22Rv1 (cell line): Measurements from ENCODE around the gene BPGM.

Source experiments
- H3K27ac ChIP-seq: fragments of 450-650 bp; 2 replicates; pipeline ENCODE4 v1.5.1; 2017
- ZFX ChIP-seq: fragments of 450-650 bp; IDR thresholded peaks from 2 replicates; pipeline ENCODE4 v1.6.1; 2017; ENCODE audit warnings: antibody characterized with exemption, borderline replicate concordance
- TF ChIP-seq, protein P1 (sequence below): fragments of 450-650 bp; IDR thresholded peaks from 2 replicates; pipeline ENCODE4 v1.5.1; 2017; ENCODE audit warnings: mild to moderate bottlenecking

The BPGM gene

DNA sequence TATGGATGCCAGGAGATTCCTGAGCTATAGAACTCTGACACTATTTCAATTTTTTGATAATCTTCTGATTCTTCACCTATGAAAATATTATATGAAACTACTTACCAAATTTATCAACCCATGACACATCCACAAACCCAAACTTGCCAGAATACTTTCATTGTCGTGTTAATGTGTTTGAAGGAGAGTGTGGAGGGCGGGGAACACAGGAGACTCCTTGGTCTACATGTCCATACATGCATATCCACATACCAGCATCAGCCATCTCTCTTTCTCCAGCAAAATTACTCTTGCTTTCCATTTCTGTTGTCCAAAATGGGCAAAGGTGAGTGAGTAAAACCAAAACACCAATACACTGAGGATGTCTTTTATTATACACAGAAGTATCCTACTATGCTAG is 23.5 kb upstream of the BPGM start:
- no peak overlapping the region for H3K27ac ChIP-seq
- TF ChIP-seq ZFX, result no peak
- TF ChIP-seq, protein P1, sequence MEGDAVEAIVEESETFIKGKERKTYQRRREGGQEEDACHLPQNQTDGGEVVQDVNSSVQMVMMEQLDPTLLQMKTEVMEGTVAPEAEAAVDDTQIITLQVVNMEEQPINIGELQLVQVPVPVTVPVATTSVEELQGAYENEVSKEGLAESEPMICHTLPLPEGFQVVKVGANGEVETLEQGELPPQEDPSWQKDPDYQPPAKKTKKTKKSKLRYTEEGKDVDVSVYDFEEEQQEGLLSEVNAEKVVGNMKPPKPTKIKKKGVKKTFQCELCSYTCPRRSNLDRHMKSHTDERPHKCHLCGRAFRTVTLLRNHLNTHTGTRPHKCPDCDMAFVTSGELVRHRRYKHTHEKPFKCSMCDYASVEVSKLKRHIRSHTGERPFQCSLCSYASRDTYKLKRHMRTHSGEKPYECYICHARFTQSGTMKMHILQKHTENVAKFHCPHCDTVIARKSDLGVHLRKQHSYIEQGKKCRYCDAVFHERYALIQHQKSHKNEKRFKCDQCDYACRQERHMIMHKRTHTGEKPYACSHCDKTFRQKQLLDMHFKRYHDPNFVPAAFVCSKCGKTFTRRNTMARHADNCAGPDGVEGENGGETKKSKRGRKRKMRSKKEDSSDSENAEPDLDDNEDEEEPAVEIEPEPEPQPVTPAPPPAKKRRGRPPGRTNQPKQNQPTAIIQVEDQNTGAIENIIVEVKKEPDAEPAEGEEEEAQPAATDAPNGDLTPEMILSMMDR, result no peak

DNA sequence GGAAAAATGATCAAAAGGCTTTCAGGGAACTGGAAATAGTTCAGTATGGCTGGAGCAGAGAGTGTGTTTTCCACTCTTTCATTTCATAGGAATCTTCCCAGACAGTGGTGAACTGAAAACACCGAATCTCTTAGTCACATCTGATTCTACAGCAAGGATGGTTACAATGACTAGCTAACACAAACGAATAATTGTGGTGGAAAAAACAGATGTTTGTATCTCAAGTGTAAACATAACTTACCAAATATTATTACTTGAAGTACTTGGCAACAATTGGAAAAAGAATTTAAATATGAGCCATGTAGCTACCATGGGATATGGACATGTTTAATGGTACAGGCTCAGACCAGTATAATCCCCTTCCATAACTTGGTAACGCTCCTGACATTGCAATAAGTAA is 21.1 kb upstream of the BPGM start:
- TF ChIP-seq, protein P1, result no peak
- no peak for TF ChIP-seq ZFX
- no peak overlapping the region for H3K27ac ChIP-seq

DNA sequence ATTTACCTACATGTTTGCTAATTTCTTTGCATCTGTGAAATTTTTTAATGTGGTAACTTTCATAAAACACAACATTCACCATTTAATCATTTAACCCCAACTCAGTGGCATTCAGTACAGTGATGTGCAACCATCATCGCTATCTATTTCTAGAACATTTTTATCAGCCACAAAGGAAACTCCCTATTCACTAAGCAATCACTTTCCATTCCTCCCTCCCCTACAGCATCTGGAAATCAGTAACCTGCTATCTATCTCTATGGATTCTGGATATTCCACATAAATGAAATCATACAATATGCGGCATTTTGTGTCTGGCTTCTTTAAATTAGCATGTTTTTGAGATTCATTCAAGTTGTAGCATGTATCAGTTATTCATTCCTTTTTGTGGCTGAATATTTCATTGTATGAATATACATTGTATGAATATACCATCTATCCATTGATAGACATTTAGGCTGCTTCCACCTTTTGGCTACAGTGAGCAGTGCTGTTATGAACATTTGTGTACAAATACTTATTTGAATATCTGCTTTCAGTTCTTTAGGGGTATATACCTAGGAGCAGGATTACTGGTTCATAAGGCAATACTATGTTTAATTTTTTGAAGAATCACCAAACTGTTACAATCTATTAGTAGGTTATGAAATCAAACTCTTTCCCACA is 19.4 kb upstream of the BPGM start:
- no peak overlapping the region for H3K27ac ChIP-seq
- no peak for TF ChIP-seq ZFX
- TF ChIP-seq, protein P1, result no peak

DNA sequence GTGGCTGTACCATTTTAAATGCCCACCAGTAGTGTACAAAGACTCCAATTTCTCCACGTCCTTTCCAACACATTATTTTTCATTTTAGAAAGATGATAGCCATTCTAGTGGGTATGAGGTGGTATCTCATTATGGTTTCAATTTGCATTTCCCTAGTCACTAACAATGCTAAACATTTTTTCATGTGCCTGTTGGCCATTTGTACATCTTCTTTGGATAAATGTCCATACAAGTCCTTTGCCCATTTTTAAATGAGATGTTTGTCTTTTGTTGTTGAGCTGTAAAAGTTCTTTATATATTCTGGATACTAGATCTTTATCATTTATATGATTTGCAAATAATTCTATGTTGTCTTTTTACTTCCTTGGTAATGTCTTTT is 18.9 kb upstream of the BPGM start:
- TF ChIP-seq ZFX, result no peak
- TF ChIP-seq, protein P1, result no peak
- no peak overlapping the region for H3K27ac ChIP-seq

DNA sequence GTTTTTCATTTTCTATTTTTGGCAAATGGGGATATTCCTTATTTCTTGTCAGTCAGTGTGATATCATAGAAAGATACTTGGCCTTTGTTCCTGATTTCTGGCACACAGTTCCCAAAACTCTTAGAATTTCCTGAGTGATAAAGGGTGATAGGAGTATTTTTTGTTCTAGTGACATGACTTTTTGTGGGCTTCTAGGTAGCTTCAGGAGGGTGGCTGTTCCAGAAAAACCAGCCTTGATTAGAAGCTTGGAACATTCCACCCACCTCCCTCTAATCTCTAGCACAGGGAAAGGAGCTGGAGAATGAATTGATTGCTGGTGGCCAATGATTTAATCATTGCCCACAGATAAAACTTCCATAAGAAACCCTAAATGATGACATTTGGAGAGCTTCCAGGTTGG is 17.2 kb upstream of the BPGM start:
- TF ChIP-seq, protein P1, result no peak
- TF ChIP-seq ZFX, result no peak
- H3K27ac ChIP-seq, result no peak overlapping the region

DNA sequence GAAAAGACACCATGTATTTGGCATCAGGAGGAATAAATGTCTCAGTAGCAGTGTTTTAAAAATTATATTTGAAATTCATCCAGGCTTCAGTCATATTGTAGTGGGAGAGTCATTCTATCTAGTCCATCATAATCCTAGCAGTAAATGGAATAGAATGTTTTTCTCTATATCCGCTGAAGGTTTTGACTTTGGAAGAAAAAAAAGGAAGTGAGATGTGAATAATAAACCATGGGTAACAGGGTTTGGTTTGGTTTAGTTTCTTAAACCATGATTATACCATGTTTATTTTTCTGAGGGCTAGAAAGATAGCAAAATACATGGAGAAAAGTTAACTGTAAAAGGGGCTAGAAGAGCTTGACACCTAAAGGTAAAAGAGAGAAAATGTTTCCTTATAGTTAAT is 16.4 kb upstream of the BPGM start:
- no peak overlapping the region for H3K27ac ChIP-seq
- TF ChIP-seq, protein P1, result no peak
- TF ChIP-seq ZFX, result no peak

DNA sequence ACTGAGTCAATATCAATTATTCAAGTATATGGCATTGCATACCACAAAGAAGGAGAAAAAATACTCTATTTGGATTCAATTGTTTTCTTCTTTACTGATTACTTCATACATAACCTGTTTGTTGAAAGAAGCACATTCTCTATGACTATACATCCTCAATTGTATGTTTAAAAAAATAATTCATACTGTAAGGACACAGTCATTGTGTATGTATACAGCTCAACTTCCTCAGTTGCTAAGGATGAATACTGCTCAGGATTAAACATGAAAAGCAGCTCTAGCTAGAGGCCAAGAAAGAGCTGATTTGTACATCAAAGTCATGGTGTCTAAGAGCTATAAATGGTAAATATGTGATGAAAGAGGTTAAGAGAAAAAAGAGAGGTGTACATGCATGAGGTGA is 15.8 kb upstream of the BPGM start:
- TF ChIP-seq, protein P1, result no peak
- TF ChIP-seq ZFX, result no peak
- no peak overlapping the region for H3K27ac ChIP-seq
